H1 (cell line): ENCODE measurements around the gene VWA7. TPM values are rescaled to one million over a fixed set of nuclear protein-coding genes. Genes with fewer than 3 reads are reported as not detected.

Experiments used
- CTCF ChIA-PET: fragments of 300-600 bp; sonication (Branson Sonifier 250); formaldehyde crosslinking; loops from one replicate; lab custom pipeline; 2021; ENCODE audit not compliant: partially characterized antibody; lab: Charles Lee
- POLR2A ChIA-PET: fragments of 300-600 bp; sonication (Branson Sonifier 250); formaldehyde crosslinking; loops from one replicate; lab custom pipeline; 2021; ENCODE audit warnings: inconsistent platforms; ENCODE audit not compliant: partially characterized antibody; lab: Charles Lee
- DNase-seq, 2 experiments: peaks; one replicate each; pipeline versions ENCODE4 v3.0.0 to v3.0.0-alpha.2; 2010 to 2022; ENCODE audit warnings: low spot score in 2 of 2, low read depth in 1 of 2, mixed read lengths in 1 of 2
- FAIRE-seq: peaks from 2 replicates; lab custom pipeline; 2011; peaks lifted over from hg19 to GRCh38; lab: Jason Lieb, UNC
- H2AFZ ChIP-seq: 2 replicates; pipeline ENCODE4 v1.8.1; 2012; ENCODE audit warnings: low read length, inconsistent platforms
- H2AK5ac ChIP-seq: 2 replicates; pipeline ENCODE4 v1.6.1; 2013; ENCODE audit warnings: low read depth, low read length
- H2BK120ac ChIP-seq: replicated peaks from 2 replicates; pipeline ENCODE3; 2013; ENCODE audit warnings: low read depth, low read length, inconsistent platforms
- H2BK12ac ChIP-seq: 2 replicates; pipeline ENCODE4 v1.6.1; 2013; ENCODE audit warnings: low read depth, low read length
- H2BK15ac ChIP-seq: 2 replicates; pipeline ENCODE4 v1.6.1; 2013; ENCODE audit warnings: low read length
- H2BK20ac ChIP-seq: 2 replicates; pipeline ENCODE4 v1.6.1; 2013; ENCODE audit warnings: low read length
- H2BK5ac ChIP-seq: 2 replicates; pipeline ENCODE4 v1.6.1; 2013; ENCODE audit warnings: low read depth, low read length
- H3K14ac ChIP-seq: 2 replicates; pipeline ENCODE4 v1.6.1; 2013; ENCODE audit warnings: inconsistent platforms; ENCODE audit not compliant: insufficient read length
- H3K18ac ChIP-seq: 2 replicates; pipeline ENCODE4 v1.6.1; 2013; ENCODE audit warnings: low read length; ENCODE audit errors: extremely low read depth
- H3K23ac ChIP-seq: 2 replicates; pipeline ENCODE4 v1.6.1; 2013; ENCODE audit warnings: inconsistent platforms; ENCODE audit not compliant: insufficient read length
- H3K23me2 ChIP-seq: 2 replicates; pipeline ENCODE4 v1.6.1; 2013; ENCODE audit warnings: low read depth, low read length
- H3K27ac ChIP-seq: 2 replicates; pipeline ENCODE4 v1.6.1; 2011; ENCODE audit warnings: low read depth, low read length, inconsistent platforms
- H3K27me3 ChIP-seq, 4 experiments: replicated peaks in 1 of 4; 1 replicate in 1 of 4; 2 replicates in 3 of 4; pipeline versions ENCODE4 v1.6.1 to v1.8.1; 2011 to 2013; ENCODE audit warnings: low read length in 3 of 4, mild to moderate bottlenecking in 3 of 4, inconsistent platforms in 2 of 4, mixed read lengths in 2 of 4, moderate library complexity in 1 of 4; ENCODE audit not compliant: control insufficient read depth in 3 of 4, insufficient read depth in 3 of 4; ENCODE audit errors: extremely low read depth in 1 of 4
- H3K36me3 ChIP-seq, 4 experiments: 2 replicates each; pipeline versions ENCODE4 v1.6.1 to v1.8.1; 2011 to 2013; ENCODE audit warnings: mild to moderate bottlenecking in 4 of 4, low read length in 3 of 4, moderate library complexity in 2 of 4, control low read depth in 1 of 4, inconsistent platforms in 1 of 4; ENCODE audit not compliant: insufficient read depth in 4 of 4, control insufficient read depth in 2 of 4
- H3K4ac ChIP-seq: replicated peaks from 2 replicates; pipeline ENCODE3; 2013; ENCODE audit warnings: low read length, low read depth, mixed read lengths, inconsistent platforms; ENCODE audit not compliant: insufficient read length
- H3K4me1 ChIP-seq, 4 experiments: replicated peaks in 1 of 4; 1 replicate in 1 of 4; 2 replicates in 3 of 4; pipeline versions ENCODE4 v1.6.1 to v1.8.1; 2011 to 2013; ENCODE audit warnings: low read length in 3 of 4, inconsistent platforms in 2 of 4, mixed read lengths in 1 of 4; ENCODE audit not compliant: insufficient read depth in 4 of 4, control insufficient read depth in 3 of 4
- H3K4me2 ChIP-seq, 2 experiments: 2 replicates each; pipeline versions ENCODE4 v1.6.1 to v1.8.1; 2011 to 2013; ENCODE audit warnings: low read depth in 2 of 2, low read length in 2 of 2, control low read depth in 1 of 2, inconsistent platforms in 1 of 2, mild to moderate bottlenecking in 1 of 2; ENCODE audit not compliant: insufficient read depth in 1 of 2
- H3K4me3 ChIP-seq, 4 experiments: fragments of 200-600, 300-600 bp in 1 of 4; sonication (generic), shearing (Covaris generic), sonication (Bioruptor Twin) in 1 of 4; 2 replicates each; pipeline versions ENCODE4 v1.5.1 to v1.8.1; 2011 to 2016; ENCODE audit warnings: low read length in 4 of 4, low read depth in 3 of 4, control low read depth in 2 of 4, inconsistent platforms in 2 of 4, mild to moderate bottlenecking in 2 of 4, mixed read lengths in 1 of 4, moderate library complexity in 1 of 4; ENCODE audit not compliant: insufficient read depth in 2 of 4; ENCODE audit errors: extremely low read depth in 1 of 4
- H3K56ac ChIP-seq: replicated peaks from 2 replicates; pipeline ENCODE3; 2013; ENCODE audit warnings: low read depth, mild to moderate bottlenecking, mixed read lengths, low read length, inconsistent platforms; ENCODE audit not compliant: insufficient read length
- H3K79me1 ChIP-seq: 2 replicates; pipeline ENCODE4 v1.6.1; 2013; ENCODE audit warnings: low read depth, low read length, control low read depth
- H3K79me2 ChIP-seq, 2 experiments: 2 replicates each; pipeline versions ENCODE4 v1.6.1 to v1.8.1; 2012 to 2013; ENCODE audit warnings: low read length in 2 of 2, mild to moderate bottlenecking in 2 of 2, inconsistent platforms in 1 of 2; ENCODE audit not compliant: insufficient read depth in 2 of 2, control insufficient read depth in 1 of 2
- H3K9ac ChIP-seq, 4 experiments: replicated peaks in 1 of 4; 1 replicate in 1 of 4; 2 replicates in 3 of 4; pipeline versions ENCODE4 v1.6.1 to v1.8.1; 2011 to 2013; ENCODE audit warnings: low read depth in 3 of 4, low read length in 3 of 4, control low read depth in 2 of 4, mild to moderate bottlenecking in 2 of 4, moderate library complexity in 2 of 4, inconsistent platforms in 1 of 4; ENCODE audit errors: extremely low read depth in 1 of 4
- H3K9me3 ChIP-seq, 2 experiments: 2 replicates each; pipeline versions ENCODE4 v1.6.1 to v1.8.1; 2012 to 2013; ENCODE audit warnings: mild to moderate bottlenecking in 2 of 2, moderate library complexity in 2 of 2, control low read depth in 1 of 2, inconsistent platforms in 1 of 2, low read depth in 1 of 2, low read length in 1 of 2, mixed read lengths in 1 of 2; ENCODE audit not compliant: insufficient read depth in 2 of 2
- H4K20me1 ChIP-seq, 2 experiments: replicated peaks in 1 of 2; 2 replicates each; pipeline versions ENCODE3 to v1.8.1; 2011 to 2013; ENCODE audit warnings: inconsistent platforms in 2 of 2, low read length in 2 of 2, mild to moderate bottlenecking in 1 of 2; ENCODE audit not compliant: insufficient read depth in 2 of 2, control insufficient read depth in 1 of 2
- H4K5ac ChIP-seq: 2 replicates; pipeline ENCODE4 v1.6.1; 2013; ENCODE audit warnings: low read length, low read depth, mixed read lengths, inconsistent platforms; ENCODE audit not compliant: insufficient read length
- H4K8ac ChIP-seq: 2 replicates; pipeline ENCODE4 v1.8.0; 2013; ENCODE audit warnings: mild to moderate bottlenecking, moderate library complexity, low read length, inconsistent platforms; ENCODE audit not compliant: insufficient read depth; ENCODE audit errors: extremely low read depth
- H4K91ac ChIP-seq: replicated peaks from 2 replicates; pipeline ENCODE3; 2013; ENCODE audit warnings: low read length, mixed read lengths, inconsistent platforms; ENCODE audit not compliant: insufficient read length
- CHD1 ChIP-seq: IDR thresholded peaks from 2 replicates; pipeline ENCODE4 v1.6.1; 2012; ENCODE audit warnings: low read depth, low read length, improper control_type of control experiment
- CTCF ChIP-seq, 3 experiments: IDR thresholded peaks; 1 replicate in 2 of 3; 2 replicates in 1 of 3; pipeline versions ENCODE4 v1.5.1 to v1.6.1; 2011; ENCODE audit warnings: low read length in 3 of 3, mild to moderate bottlenecking in 3 of 3, inconsistent platforms in 2 of 3, low read depth in 1 of 3, moderate library complexity in 1 of 3; ENCODE audit not compliant: insufficient read depth in 1 of 3; ENCODE audit errors: control extremely low read depth in 1 of 3
- EGR1 ChIP-seq: IDR thresholded peaks from 2 replicates; pipeline ENCODE4 v1.6.1; 2011; ENCODE audit warnings: low read depth, low read length, borderline replicate concordance
- MAX ChIP-seq: IDR thresholded peaks from 2 replicates; pipeline ENCODE4 v1.6.1; 2012; ENCODE audit warnings: inconsistent platforms
- POLR2A ChIP-seq, 2 experiments: IDR thresholded peaks; 1 replicate in 1 of 2; 2 replicates in 1 of 2; pipeline ENCODE4 v1.6.1; 2011; ENCODE audit warnings: low read depth in 2 of 2, low read length in 2 of 2, mild to moderate bottlenecking in 2 of 2; ENCODE audit errors: control extremely low read depth in 1 of 2
- SAP30 ChIP-seq: fragments of 300-600 bp; sonication (generic); IDR thresholded peaks from 2 replicates; pipeline ENCODE4 v1.7.1; 2012; ENCODE audit warnings: low read length, moderate library complexity, mild to moderate bottlenecking, inconsistent platforms; ENCODE audit not compliant: insufficient read depth, insufficient replicate concordance
- WGBS, 2 experiments: shearing (Covaris generic) in 1 of 2; methylation state at CpG; one replicate each; pipeline versions ENCODE4 v1.1.6 to v1.1.7; 2013 to 2015; ENCODE audit warnings: low lambda C conversion rate in 2 of 2, mixed read lengths in 2 of 2, inconsistent platforms in 1 of 2, low coverage in 1 of 2, missing lambda C conversion rate in 1 of 2; ENCODE audit not compliant: insufficient replicate concordance in 2 of 2, insufficient coverage in 1 of 2, insufficient read length in 1 of 2; ENCODE audit errors: extremely low coverage in 1 of 2, missing lambda C conversion rate in 1 of 2; 5-methylcytosine and 5-hydroxymethylcytosine counted together
- polyA plus RNA-seq, 7 experiments: library from polyadenylated mRNA; depleted of rRNA in 3 of 7; stranded (reverse) in 5 of 7; unstranded in 2 of 7; fragments of >200 nt in 5 of 7; fragments of 200-250 nt in 2 of 7; gene quantifications; 1 replicate in 5 of 7; 2 replicates in 1 of 7; 4 replicates in 1 of 7; pipeline versions ENCODE4 v1.2.1 to v1.2.3, GENCODE V29; 2011 to 2013; ENCODE audit warnings: missing spikeins in 2 of 7, mixed read lengths in 2 of 7
- total RNA-seq: library from RNA; stranded (reverse); fragmentation: NEBNext Ultra II Directional; extraction: Animal tissue kit (Norgen Biotek cat#: 25700); gene quantifications from 2 replicates; pipeline ENCODE4 v1.2.1, GENCODE V29; 2021

The VWA7 gene
- total and polyA plus RNA-seq, 2 of the 8 experiments (the other 6 are each of a cell fraction or from before 2014, with no cell fraction given): 0.82 to 2.1 TPM

GRCh38 chr6:31765910-31766794 lies 11.0 kb downstream of the VWA7 start:
- H4K91ac ChIP-seq: no peak overlapping the region
- H2BK15ac ChIP-seq: no peak overlapping the region
- H3K79me2 ChIP-seq: no peaks in the 10 kb centered on the region
- H4K8ac ChIP-seq: peak overlapping the region; percentile 35; the same call in 1 of the 2 replicates
- H3K18ac ChIP-seq: no peak overlapping the region; the same call in 1 of the 2 replicates
- H3K23ac ChIP-seq: no peak overlapping the region
- H3K9me3 ChIP-seq: no peaks in the 10 kb centered on the region
- H3K4ac ChIP-seq: no peak overlapping the region
- peaks cover 3% of the 10 kb centered on the region; the same call in 1 of the 2 replicates for H3K23me2 ChIP-seq
- no peaks in the 10 kb centered on the region for H4K20me1 ChIP-seq
- peak overlapping the region; percentile 31 to 77 for H3K4me2 ChIP-seq
- H3K4me3 ChIP-seq: peak overlapping the region in 3 of 4 experiments; percentile 22 to 52 (median 43); a peak in 6 of 8 replicates
- ChIA-PET CTCF (interaction anchor here (0.6 to 2.2 kb wide), 21 partner anchors 9 to 157 kb away, joined by 3 to 23 read pairs (median 4); partner anchors contain the start of genes CLIC1, DDAH2, LSM2 and LY6G5C), POLR2A (interaction anchor here (0.6 to 2.0 kb wide), 28 partner anchors 9 to 131 kb away, joined by 3 to 14 read pairs (median 3); partner anchors contain the start of genes CLIC1, DDAH2, EHMT2 and GPANK1)
- H2BK5ac ChIP-seq: 0 out of 2 replicates have a peak overlapping the region, but pooled peaks have one; percentile 9
- no peak overlapping the region; a peak in 4 of 7 replicates for H3K9ac ChIP-seq
- H3K79me1 ChIP-seq: no peaks in the 10 kb centered on the region
- H2BK20ac ChIP-seq: no peak overlapping the region
- no peaks in the 10 kb centered on the region for H3K27me3 ChIP-seq
- peaks cover 0 to 11% (median under 1%) of the 10 kb centered on the region in 4 experiments; a peak in 4 of 7 replicates for H3K4me1 ChIP-seq
- H2AFZ ChIP-seq: peak overlapping the region; percentile 88; the same call in 1 of the 2 replicates
- peak in 1 of 2 experiments; percentile 78 for DNase-seq
- H3K14ac ChIP-seq: no peak overlapping the region
- 47% methylated on average over 35 of the region's 42 CpGs; no CpG with 5 or more reads in 1 of the 2 experiments for WGBS, 2 experiments
- H3K27ac ChIP-seq: no peak overlapping the region
- H4K5ac ChIP-seq: no peak overlapping the region
- H2BK12ac ChIP-seq: no peak overlapping the region
- FAIRE-seq: no peak
- H3K56ac ChIP-seq: no peak overlapping the region
- peaks cover 0 to 9% (median 0%) of the 10 kb centered on the region in 4 experiments; a peak in 3 of 8 replicates for H3K36me3 ChIP-seq
- no peak overlapping the region for H2AK5ac ChIP-seq
- no peak overlapping the region for H2BK120ac ChIP-seq
- TF ChIP-seq POLR2A (IDR thresholded peaks at IDR 0.05; ENCODE audit: control extremely low read depth in 1 of 2, low read depth in 2 of 2, low read length in 2 of 2) (peak in 1 of 2 experiments; percentile 32; a peak in 1 of 3 replicates), SAP30 (peak; percentile 39), CHD1 (no peak), CTCF (IDR thresholded peaks at IDR 0.05; ENCODE audit: control extremely low read depth in 1 of 3, insufficient read depth in 1 of 3, low read depth in 1 of 3, low read length in 3 of 3) (peak in 1 of 3 experiments; percentile 5; a peak in 1 of 4 replicates), EGR1 (no peak), MAX (0 out of 2 replicates have a peak, but pooled peaks have one; percentile 12)
